Uterus (tissue), 4 donors: ENCODE measurements around the gene NDUFB10. TPM values are rescaled to one million over a fixed set of nuclear protein-coding genes. Genes with fewer than 3 reads are reported as not detected.
A peak's percentile ranks its signal among the peaks of the same experiment; 100 is the strongest.
"Not testable (repeated sequence)": the region's sequence is repeated elsewhere in the genome, so short reads cannot be mapped to it uniquely, and the experiment has no call there.

Source experiments
- DNase-seq, 2 donors: peaks; one replicate each; pipeline ENCODE4 v3.0.0-alpha.2; 2019 to 2020
- H3K27ac ChIP-seq, 2 donors: fragments of 200-600 bp; sonication (generic); 1 replicate in 1 of 2; 2 replicates in 1 of 2; pipeline ENCODE4 v1.5.1; 2016 to 2018
- H3K27me3 ChIP-seq, 2 donors: fragments of 200-600 bp; sonication (generic); one replicate each; pipeline ENCODE4 v1.5.1; 2018 to 2019; ENCODE audit warnings: control low read depth in 1 of 2
- H3K36me3 ChIP-seq, 2 donors: fragments of 200-600 bp; sonication (generic); one replicate each; pipeline ENCODE4 v1.5.1; 2019; ENCODE audit warnings: control low read depth in 1 of 2
- H3K4me1 ChIP-seq, 2 donors: fragments of 200-600 bp; sonication (generic); one replicate each; pipeline ENCODE4 v1.5.1; 2018 to 2019; ENCODE audit warnings: control low read depth in 1 of 2
- H3K4me3 ChIP-seq, 2 donors: fragments of 200-600 bp; sonication (generic); 1 replicate in 1 of 2; 2 replicates in 1 of 2; pipeline ENCODE4 v1.5.1; 2018 to 2019; ENCODE audit warnings: mild to moderate bottlenecking in 1 of 2
- H3K9me3 ChIP-seq, 2 donors: fragments of 200-600 bp; sonication (generic); one replicate each; pipeline ENCODE4 v1.5.1; 2019; ENCODE audit warnings: control low read depth in 1 of 2
- CTCF ChIP-seq, 4 experiments: fragments of 200-600 bp in 2 of 4; fragments of 450-650 bp in 2 of 4; sonication (generic) in 2 of 4; IDR thresholded peaks; one replicate each; pipeline ENCODE4 v1.5.1; 2016 to 2019; ENCODE audit warnings: antibody characterized with exemption in 4 of 4, mild to moderate bottlenecking in 2 of 4, moderate library complexity in 1 of 4
- POLR2A ChIP-seq, 2 donors: fragments of 450-650 bp; IDR thresholded peaks; one replicate each; pipeline ENCODE4 v1.6.1; 2016; ENCODE audit warnings: antibody characterized with exemption in 2 of 2, mild to moderate bottlenecking in 1 of 2, moderate library complexity in 1 of 2
- intact Hi-C: fragments of 100-400 bp; cut with DNase I; formaldehyde crosslinking; loops from one replicate; pipeline ENCODE4 v1.15.1; 2023; ENCODE audit warnings: low total_unique reads
- total RNA-seq, 4 donors: library from RNA; depleted of rRNA in 3 of 4; stranded (reverse); fragments of >200 nt in 3 of 4; gene quantifications; one replicate each; pipeline versions ENCODE4 v1.1.0 to v1.2.4, GENCODE V29; 2014 to 2023
- donor health status: DM: yes; HTN: yes; CAD: no.

NDUFB10 gene
- total RNA-seq, 4 donors from 2014 or later, result 50.1 to 532 (median 78.0) TPM

DNA sequence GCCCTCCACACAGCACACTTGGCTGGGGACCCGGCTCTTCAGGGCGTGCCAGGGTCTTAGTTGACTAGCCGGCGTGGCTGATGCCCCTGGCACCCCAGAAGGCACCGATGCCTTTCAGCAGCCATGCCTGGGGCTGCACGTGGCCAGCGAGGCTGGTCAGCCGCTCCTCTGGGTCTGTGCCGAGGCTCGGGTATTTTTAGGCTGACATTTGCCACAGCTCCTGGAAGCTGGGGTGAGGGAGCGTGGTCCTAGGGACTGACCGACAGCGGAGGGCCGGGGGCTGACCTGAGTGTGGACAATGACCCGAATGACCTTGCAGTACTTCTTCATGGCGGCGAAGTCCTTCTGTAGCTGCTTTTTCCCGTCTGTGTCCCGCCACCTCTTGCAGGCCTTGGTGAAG lies 8.8 kb upstream of the NDUFB10 start:
- Histone ChIP-seq H3K9me3 (no peaks in the 10 kb centered on the region), H3K27me3 (no peaks in the 10 kb centered on the region), H3K27ac (no peak overlapping the region), H3K4me1 (no peaks in the 10 kb centered on the region), H3K4me3 (no peak overlapping the region), H3K36me3 (no peaks in the 10 kb centered on the region)
- no peak for DNase-seq
- intact Hi-C loops, result no loop called here
- TF ChIP-seq CTCF (IDR thresholded peaks at IDR 0.05), result no peak
- TF ChIP-seq POLR2A (IDR thresholded peaks at IDR 0.05), result no peak

DNA sequence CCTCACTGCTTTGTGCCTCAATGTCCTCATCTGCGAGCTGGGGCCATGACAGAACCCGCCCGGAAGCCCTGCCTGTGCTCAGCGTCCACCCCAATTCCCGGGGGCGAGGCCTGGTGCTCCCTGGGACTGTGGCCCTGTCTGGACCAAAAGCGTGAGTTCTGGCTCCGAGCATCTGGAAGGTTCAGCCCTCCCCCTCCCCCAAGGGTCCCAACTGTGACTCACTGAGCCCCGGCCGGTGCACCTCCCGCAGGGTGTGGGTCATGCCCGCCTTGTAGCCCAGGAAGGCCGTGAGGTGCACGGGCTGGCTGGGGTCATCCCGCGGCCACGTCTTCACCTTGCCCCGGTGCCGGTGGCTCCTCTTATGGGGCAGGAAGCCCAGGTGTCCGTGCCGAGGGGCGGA lies 5.6 kb upstream of the NDUFB10 start:
- no peak for DNase-seq
- H3K27ac ChIP-seq, result no peak overlapping the region
- no peaks in the 10 kb centered on the region for H3K4me1 ChIP-seq
- intact Hi-C loops, result no loop called here
- no peaks in the 10 kb centered on the region for H3K27me3 ChIP-seq
- H3K9me3 ChIP-seq, result no peaks in the 10 kb centered on the region
- no peak for TF ChIP-seq CTCF (IDR thresholded peaks at IDR 0.05)
- TF ChIP-seq POLR2A (IDR thresholded peaks at IDR 0.05), result no peak
- H3K36me3 ChIP-seq, result no peaks in the 10 kb centered on the region
- H3K4me3 ChIP-seq, result no peak overlapping the region

GRCh38 chr16:1957434-1958142 lies 1.8 kb upstream of the NDUFB10 start:
- DNase-seq, intact Hi-C loops, H3K27me3 ChIP-seq: not testable (repeated sequence)

GRCh38 chr16:1958143-1958491 lies 1.2 kb upstream of the NDUFB10 start:
- H3K36me3 ChIP-seq, H3K9me3 ChIP-seq, H3K27me3 ChIP-seq, H3K4me3 ChIP-seq, intact Hi-C loops, H3K4me1 ChIP-seq, H3K27ac ChIP-seq: not testable (repeated sequence)
- peak in 1 of 2 donors; percentile 22 for DNase-seq

More at GRCh38 chr16:1957434-1958142, 1.8 kb upstream of the NDUFB10 start:
- not testable (repeated sequence) for H3K4me3 ChIP-seq, H3K27ac ChIP-seq, H3K9me3 ChIP-seq, H3K36me3 ChIP-seq, H3K4me1 ChIP-seq

DNA sequence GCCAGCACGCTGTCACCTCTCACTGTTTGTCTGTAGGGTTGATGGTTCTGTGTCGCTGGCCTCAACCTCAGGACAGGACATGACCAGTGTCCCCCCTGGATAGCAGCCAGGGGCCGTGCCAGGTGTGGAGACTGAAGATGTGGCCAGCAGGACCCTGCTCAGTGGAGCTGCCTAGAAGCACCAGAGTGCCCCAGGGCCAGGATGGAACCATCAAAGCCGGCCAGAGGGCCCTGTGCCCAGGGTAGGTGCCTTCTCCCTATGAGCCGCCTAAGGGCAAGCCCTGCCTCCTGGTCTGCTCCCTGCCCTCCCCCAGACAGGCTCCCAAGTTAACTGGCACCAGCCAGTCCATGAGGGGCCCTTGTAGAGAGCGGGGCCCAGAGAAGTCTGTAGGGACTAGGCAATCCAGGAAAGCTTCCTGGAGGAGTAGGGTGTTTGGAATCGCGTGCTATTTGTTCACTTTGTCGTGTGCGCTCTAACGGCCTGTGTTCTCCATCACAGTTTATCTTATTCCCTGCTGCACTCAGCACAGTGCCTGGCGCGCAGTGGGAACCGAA lies 546 bp upstream of the NDUFB10 start:
- intact Hi-C loops, result no loop called here
- H3K4me3 ChIP-seq, result peak overlapping the region in 1 of 2 donors; percentile 63

More for the DNA sequence above, 546 bp upstream of the NDUFB10 start:
- H3K36me3 ChIP-seq, result no peaks in the 10 kb centered on the region
- peak overlapping the region; percentile 67 to 81 for H3K27ac ChIP-seq
- no peak for TF ChIP-seq POLR2A (IDR thresholded peaks at IDR 0.05)
- TF ChIP-seq CTCF (IDR thresholded peaks at IDR 0.05), result no peak
- peak; percentile 39 to 46 for DNase-seq
- no peaks in the 10 kb centered on the region for H3K4me1 ChIP-seq
- H3K9me3 ChIP-seq, result no peaks in the 10 kb centered on the region
- H3K27me3 ChIP-seq, result no peaks in the 10 kb centered on the region
